SK-N-SH (cell line): ENCODE measurements around the gene LYRM4. TPM values are rescaled to one million over a fixed set of nuclear protein-coding genes. Genes with fewer than 3 reads are reported as not detected.

Experiments
- CTCF ChIA-PET: fragments of 300-600, 350-600 bp; formaldehyde crosslinking; extraction: SDS; loops from one replicate; lab custom pipeline; 2021; lab: Yijun Ruan, JAX
- POLR2A ChIA-PET: fragments of 350-600 bp; sonication (Branson Sonifier 250); formaldehyde crosslinking; extraction: SDS; loops from one replicate; lab custom pipeline; 2020; ENCODE audit warnings: antibody characterized with exemption, inconsistent platforms; lab: Yijun Ruan, JAX
- DNase-seq: peaks from one replicate; pipeline ENCODE4 v3.0.0; 2012
- H2AFZ ChIP-seq: fragments of 200-600 bp; sonication (generic); 2 replicates; pipeline ENCODE4 v1.8.1; 2016; ENCODE audit warnings: antibody characterized with exemption, mild to moderate bottlenecking, low read depth
- H3F3A ChIP-seq: fragments of 200-600 bp; sonication (generic); replicated peaks from 2 replicates; pipeline ENCODE3; 2016; ENCODE audit warnings: antibody characterized with exemption, mild to moderate bottlenecking; ENCODE audit not compliant: insufficient read depth
- H3K27ac ChIP-seq, 2 experiments: fragments of 200-500 bp in 1 of 2; fragments of 200-600 bp in 1 of 2; sonication (Bioruptor generic) in 1 of 2; sonication (generic), shearing (Covaris generic) in 1 of 2; 2 replicates each; pipeline versions ENCODE4 v1.5.1 to v1.6.1; 2014 to 2016; ENCODE audit warnings: low read depth in 2 of 2, inconsistent platforms in 1 of 2, low read length in 1 of 2, mild to moderate bottlenecking in 1 of 2, mixed read lengths in 1 of 2
- H3K27me3 ChIP-seq: fragments of 200-600 bp; sonication (generic), shearing (Covaris generic); 2 replicates; pipeline ENCODE4 v1.6.1; 2016; ENCODE audit warnings: mixed run types; ENCODE audit not compliant: insufficient read depth
- H3K36me3 ChIP-seq, 2 experiments: fragments of 200-500 bp in 1 of 2; fragments of 200-600 bp in 1 of 2; sonication (Bioruptor generic) in 1 of 2; sonication (generic) in 1 of 2; replicated peaks in 1 of 2; 2 replicates each; pipeline versions ENCODE3 to v1.5.1; 2014 to 2016; ENCODE audit warnings: low read length in 1 of 2, mild to moderate bottlenecking in 1 of 2; ENCODE audit not compliant: insufficient read depth in 2 of 2, control insufficient read depth in 1 of 2
- H3K4me1 ChIP-seq, 2 experiments: fragments of 200-500 bp in 1 of 2; fragments of 200-600 bp in 1 of 2; sonication (Bioruptor generic) in 1 of 2; sonication (generic), shearing (Covaris generic) in 1 of 2; 2 replicates each; pipeline versions ENCODE4 v1.5.1 to v1.6.1; 2014 to 2016; ENCODE audit warnings: low read depth in 1 of 2, low read length in 1 of 2, mixed run types in 1 of 2; ENCODE audit not compliant: insufficient read depth in 2 of 2, control insufficient read depth in 1 of 2
- H3K4me2 ChIP-seq: fragments of 200-600 bp; sonication (generic), shearing (Covaris generic); 2 replicates; pipeline ENCODE4 v1.6.1; 2017; ENCODE audit warnings: mixed run types
- H3K4me3 ChIP-seq, 2 experiments: fragments of 200-500 bp in 1 of 2; fragments of 200-600 bp in 1 of 2; sonication (Bioruptor generic) in 1 of 2; sonication (generic), shearing (Covaris generic) in 1 of 2; 2 replicates each; pipeline versions ENCODE4 v1.5.1 to v1.8.1; 2014 to 2016; ENCODE audit warnings: low read depth in 2 of 2, inconsistent platforms in 1 of 2, low read length in 1 of 2, mild to moderate bottlenecking in 1 of 2, mixed read lengths in 1 of 2, moderate library complexity in 1 of 2
- H3K79me2 ChIP-seq: fragments of 200-600 bp; sonication (generic); 2 replicates; pipeline ENCODE4 v1.8.1; 2017; ENCODE audit warnings: mild to moderate bottlenecking; ENCODE audit not compliant: insufficient read depth
- H3K9ac ChIP-seq: fragments of 200-600 bp; sonication (generic); 2 replicates; pipeline ENCODE4 v1.6.1; 2017; ENCODE audit warnings: mixed run types
- H3K9me2 ChIP-seq: fragments of 200-600 bp; sonication (generic); 2 replicates; pipeline ENCODE4 v1.6.1; 2017; ENCODE audit warnings: mixed run types
- H3K9me3 ChIP-seq: fragments of 200-600 bp; sonication (generic); 2 replicates; pipeline ENCODE4 v1.6.1; 2017; ENCODE audit warnings: mixed run types, mild to moderate bottlenecking, moderate library complexity
- H4K20me1 ChIP-seq: fragments of 200-600 bp; sonication (generic); 2 replicates; pipeline ENCODE4 v1.6.1; 2017; ENCODE audit warnings: mild to moderate bottlenecking, mixed run types; ENCODE audit not compliant: insufficient read depth
- EP300 ChIP-seq, 2 experiments: IDR thresholded peaks; 2 replicates each; pipeline versions ENCODE4 v1.4.0 to v1.6.1; 2012; ENCODE audit warnings: borderline replicate concordance in 1 of 2, low read depth in 1 of 2, low read length in 1 of 2
- MAX ChIP-seq: IDR thresholded peaks from 2 replicates; pipeline ENCODE4 v1.4.0; 2012; ENCODE audit warnings: low read depth
- NFIC ChIP-seq: IDR thresholded peaks from 2 replicates; pipeline ENCODE4 v1.4.0; 2012; ENCODE audit warnings: borderline replicate concordance
- POLR2AphosphoS5 ChIP-seq: IDR thresholded peaks from 2 replicates; pipeline ENCODE4 v1.6.1; 2012; ENCODE audit warnings: low read depth, low read length
- SMC3 ChIP-seq: IDR thresholded peaks from 2 replicates; pipeline ENCODE4 v1.6.1; 2012; ENCODE audit warnings: low read depth, low read length, improper control_type of control experiment
- WGBS: methylation state at CpG from one replicate; pipeline ENCODE4 v1.1.6; 2017; ENCODE audit warnings: low lambda C conversion rate; 5-methylcytosine and 5-hydroxymethylcytosine counted together
- polyA plus RNA-seq, 3 experiments: library from polyadenylated mRNA; depleted of rRNA; stranded (reverse); fragments of >200 nt; gene quantifications; 2 replicates each; pipeline ENCODE4 v1.2.3, GENCODE V29; 2012
- small RNA-seq, 7 experiments: library from RNA; depleted of rRNA; stranded (forward); fragments of <200 nt; gene quantifications; one replicate each; pipeline ENCODE3, GENCODE V24; 2012

Gene LYRM4
- polyA plus RNA-seq, 1 of the 3 experiments (the other 2 are of a cell fraction): 37.2 TPM

GRCh38 chr6:5059036-5059896 is 201.5 kb downstream of the LYRM4 start:
- no peak for DNase-seq
- Histone ChIP-seq H4K20me1 (no peaks in the 10 kb centered on the region), H3K9ac (no peak overlapping the region), H3K79me2 (no peaks in the 10 kb centered on the region), H3K9me2 (no peaks in the 10 kb centered on the region), H3K9me3 (no peaks in the 10 kb centered on the region; the same call in 1 of the 2 replicates), H3K27me3 (no peaks in the 10 kb centered on the region), H3K4me2 (no peak overlapping the region), H3K36me3 (no peaks in the 10 kb centered on the region), H3K4me3 (no peak overlapping the region), H2AFZ (no peak overlapping the region), H3K4me1 (peaks cover 0 to 4% of the 10 kb centered on the region in 2 experiments; a peak in 1 of 4 replicates), H3K27ac (no peak overlapping the region), H3F3A (no peaks in the 10 kb centered on the region)
- POLR2A ChIA-PET: no interaction called here
- TF ChIP-seq MAX (no peak), POLR2AphosphoS5 (no peak), EP300 (IDR thresholded peaks at IDR 0.05; ENCODE audit: borderline replicate concordance in 1 of 2, low read depth in 1 of 2, low read length in 1 of 2) (no peak), NFIC (no peak), SMC3 (no peak)
- 80% methylated on average over 11 of the region's 11 CpGs for WGBS
- CTCF ChIA-PET: interaction anchor here (0.6 kb wide), 1 partner anchor 172 kb away, joined by 3 read pairs; no protein-coding TSS in a partner anchor

Small RNAs within 50 kb of the gene (small RNA-seq; reads per million reads assigned to genes)
- 0 to 2.3 (median 1.1) reads per million in 7 experiments for gene MIR3691

Other genes with a start within 250 kb of the LYRM4 start
- gene PPP1R3G, start 175.6 kb downstream of the LYRM4 start, polyA plus RNA-seq (2012; rRNA removed): 0.08 and 0.10 TPM in 2 replicates
- gene FARS2, start 563 bp upstream of the LYRM4 start, polyA plus RNA-seq (2012; rRNA removed): 12.5 and 16.1 TPM in 2 replicates